Gastroesophageal sphincter (tissue), 4 donors: ENCODE data around the gene EPB41L3. TPM values are rescaled to one million over a fixed set of nuclear protein-coding genes. Genes with fewer than 3 reads are reported as not detected.

Experiments used
- ATAC-seq: fragments of 150-250 bp; one replicate; pipeline ENCODE4 v1.9.1; 2016; ENCODE audit warnings: mild to moderate bottlenecking, moderate library complexity
- H3K27ac ChIP-seq, 4 donors: fragments of 200-600 bp; sonication (generic) in 3 of 4; 1 replicate in 3 of 4; 2 replicates in 1 of 4; pipeline ENCODE4 v1.5.1; 2016 to 2019
- H3K27me3 ChIP-seq: fragments of 200-600 bp; sonication (generic); one replicate; pipeline ENCODE4 v1.5.1; 2019
- H3K36me3 ChIP-seq, 2 donors: fragments of 200-600 bp; sonication (generic); one replicate each; pipeline ENCODE4 v1.5.1; 2019; ENCODE audit warnings: control low read depth in 1 of 2
- H3K4me1 ChIP-seq, 3 donors: fragments of 200-600 bp; sonication (generic); 1 replicate in 2 of 3; 2 replicates in 1 of 3; pipeline ENCODE4 v1.5.1; 2016 to 2019; ENCODE audit warnings: control low read depth in 2 of 3
- H3K4me3 ChIP-seq, 2 donors: fragments of 200-600 bp; sonication (generic); one replicate each; pipeline ENCODE4 v1.5.1; 2019; ENCODE audit warnings: mild to moderate bottlenecking in 1 of 2, moderate library complexity in 1 of 2
- H3K9me3 ChIP-seq, 3 donors: fragments of 200-600 bp; sonication (generic); one replicate each; pipeline ENCODE4 v1.5.1; 2017 to 2019; ENCODE audit warnings: control low read depth in 2 of 3
- CTCF ChIP-seq, 4 experiments: fragments of 200-600 bp in 2 of 4; fragments of 450-650 bp in 2 of 4; sonication (generic) in 1 of 4; IDR thresholded peaks; one replicate each; pipeline ENCODE4 v1.5.1; 2017 to 2019; ENCODE audit warnings: antibody characterized with exemption in 4 of 4, mild to moderate bottlenecking in 2 of 4, moderate library complexity in 2 of 4
- EP300 ChIP-seq: sonication (generic); formaldehyde crosslinking; IDR thresholded peaks from one replicate; pipeline ENCODE4 v1.6.1; 2017; ENCODE audit warnings: antibody characterized with exemption, mild to moderate bottlenecking
- POLR2A ChIP-seq, 2 donors: fragments of 450-650 bp; IDR thresholded peaks; one replicate each; pipeline ENCODE4 v1.6.1; 2017; ENCODE audit warnings: antibody characterized with exemption in 2 of 2, mild to moderate bottlenecking in 2 of 2, moderate library complexity in 1 of 2
- POLR2AphosphoS5 ChIP-seq: sonication (generic); formaldehyde crosslinking; IDR thresholded peaks from one replicate; pipeline ENCODE4 v1.6.1; 2017; ENCODE audit warnings: antibody characterized with exemption
- WGBS, 2 donors: methylation state at CpG; one replicate each; pipeline ENCODE4 v1.1.5; 2018; ENCODE audit warnings: low coverage in 1 of 2; 5-methylcytosine and 5-hydroxymethylcytosine counted together
- total RNA-seq, 4 donors: library from RNA; depleted of rRNA; stranded (reverse); fragments of >200 nt; gene quantifications; one replicate each; pipeline ENCODE4 v1.1.0, GENCODE V29; 2016

EPB41L3 gene
- total RNA-seq, 4 donors from 2014 or later, result 27.4 to 66.6 (median 43.4) TPM

- no peak for ATAC-seq
- no peaks in the 10 kb centered on the region for H3K9me3 ChIP-seq
- 64 to 70% methylated on average over 6 of the region's 6 CpGs for WGBS, 2 donors
Measured at GRCh38 chr18:5424903-5425664, 118.7 kb downstream of the EPB41L3 start.

GRCh38 chr18:5422626-5423025 is 121.2 kb downstream of the EPB41L3 start:
- no peaks in the 10 kb centered on the region for H3K4me1 ChIP-seq
- ATAC-seq, result no peak
- no peak overlapping the region for H3K4me3 ChIP-seq
- TF ChIP-seq EP300, result no peak
- no peak overlapping the region for H3K27ac ChIP-seq
- H3K36me3 ChIP-seq, result peaks cover 0 to 8% of the 10 kb centered on the region in 2 donors
- no peaks in the 10 kb centered on the region for H3K27me3 ChIP-seq
- no peaks in the 10 kb centered on the region for H3K9me3 ChIP-seq
- WGBS, 2 donors, result 100% methylated on average over 2 to 3 of the region's 3 CpGs

More at GRCh38 chr18:5424903-5425664, 118.7 kb downstream of the EPB41L3 start:
- Histone ChIP-seq H3K27me3 (no peaks in the 10 kb centered on the region), H3K4me3 (no peak overlapping the region), H3K27ac (no peak overlapping the region), H3K4me1 (no peaks in the 10 kb centered on the region), H3K36me3 (peaks cover 0 to 12% of the 10 kb centered on the region in 2 donors)
- TF ChIP-seq EP300 (no peak), POLR2A (IDR thresholded peaks at IDR 0.05) (no peak), CTCF (IDR thresholded peaks at IDR 0.05) (peak in 2 of 4 experiments; percentile 13 to 38)

GRCh38 chr18:5421981-5422380 is 121.8 kb downstream of the EPB41L3 start:
- Histone ChIP-seq H3K27ac (no peak overlapping the region), H3K4me1 (no peaks in the 10 kb centered on the region), H3K9me3 (no peaks in the 10 kb centered on the region), H3K4me3 (no peak overlapping the region), H3K36me3 (peaks cover 0 to 8% of the 10 kb centered on the region in 2 donors), H3K27me3 (no peaks in the 10 kb centered on the region)
- ATAC-seq, result no peak
- TF ChIP-seq POLR2AphosphoS5 (no peak), EP300 (no peak), CTCF (IDR thresholded peaks at IDR 0.05) (no peak), POLR2A (IDR thresholded peaks at IDR 0.05) (no peak)
- 70 to 71% methylated on average over 3 to 5 of the region's 5 CpGs for WGBS, 2 donors

GRCh38 chr18:5420906-5421305 is 122.9 kb downstream of the EPB41L3 start:
- Histone ChIP-seq H3K9me3 (no peaks in the 10 kb centered on the region), H3K4me3 (no peak overlapping the region), H3K27me3 (no peaks in the 10 kb centered on the region), H3K27ac (no peak overlapping the region), H3K4me1 (no peaks in the 10 kb centered on the region), H3K36me3 (peaks cover 0 to 8% of the 10 kb centered on the region in 2 donors)
- TF ChIP-seq EP300 (no peak), POLR2AphosphoS5 (no peak), POLR2A (IDR thresholded peaks at IDR 0.05) (no peak), CTCF (IDR thresholded peaks at IDR 0.05) (no peak)
- ATAC-seq, result peak; percentile 65
- WGBS, 2 donors, result 69 to 82% methylated on average over 3 of the region's 3 CpGs

GRCh38 chr18:5419601-5420000 is 124.2 kb downstream of the EPB41L3 start:
- no peak overlapping the region for H3K27ac ChIP-seq
- ATAC-seq, result no peak
- H3K4me3 ChIP-seq, result no peak overlapping the region
- H3K27me3 ChIP-seq, result no peaks in the 10 kb centered on the region
- H3K4me1 ChIP-seq, result no peaks in the 10 kb centered on the region
- peaks cover 0 to 8% of the 10 kb centered on the region in 2 donors for H3K36me3 ChIP-seq
- TF ChIP-seq EP300, result no peak
- TF ChIP-seq POLR2A (IDR thresholded peaks at IDR 0.05), result no peak
- no peak for TF ChIP-seq POLR2AphosphoS5
- no peak for TF ChIP-seq CTCF (IDR thresholded peaks at IDR 0.05)
- 75 to 85% methylated on average over 6 to 8 of the region's 9 CpGs for WGBS, 2 donors
- no peaks in the 10 kb centered on the region for H3K9me3 ChIP-seq
